ENCODE results near the gene CALHM6. TPM values are rescaled to one million over a fixed set of nuclear protein-coding genes. Genes with fewer than 3 reads are reported as not detected.

CALHM6 gene
- total and polyA plus RNA-seq, 9 of the 15 experiments (the other 6 are each of a cell fraction or from before 2014, with no cell fraction given), result 0.24 TPM; not detected in 8

DNA sequence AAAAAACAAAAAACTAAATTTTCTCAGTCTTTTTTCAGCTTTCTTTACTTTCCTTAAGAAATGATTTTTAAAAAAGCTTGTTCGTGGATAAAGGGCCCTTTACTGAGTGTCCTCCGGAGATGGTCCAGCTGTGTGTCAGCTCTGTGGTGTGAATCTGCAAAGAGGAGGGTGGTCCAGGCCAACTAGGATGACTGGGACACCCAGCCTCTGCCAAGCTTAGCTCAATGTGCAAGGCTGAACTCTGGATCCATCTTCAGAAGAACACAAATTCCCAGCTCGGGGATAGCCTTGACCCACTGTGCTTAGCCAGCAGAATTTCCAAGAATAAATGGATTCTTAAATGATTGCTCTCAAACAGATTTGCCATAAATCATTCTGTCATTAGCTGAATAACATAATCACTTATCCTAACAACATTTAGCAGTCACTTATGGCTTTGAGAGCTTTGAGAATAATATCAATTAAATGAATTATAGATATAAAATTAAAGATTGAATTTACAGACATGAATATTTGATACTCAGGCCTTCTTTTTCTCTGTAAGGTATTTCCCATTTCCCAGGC, 36.0 kb downstream of the CALHM6 start:
- Histone ChIP-seq H3K9me1 (ENCODE audit: control insufficient read depth, insufficient read depth, low read length) (no peaks in the 10 kb centered on the region), H3K4me2 (ENCODE audit: insufficient read depth, low read length) (no peak overlapping the region), H3K4me1 (replicated peaks in 1 of 2; ENCODE audit: control insufficient read depth in 2 of 2, insufficient read depth in 2 of 2, low read length in 2 of 2) (peaks cover 9 to 10% of the 10 kb centered on the region in 2 experiments; a peak in 4 of 5 replicates), H3K9me3 (replicated peaks; ENCODE audit: control insufficient read depth, insufficient read depth, low read depth, low read length) (no peaks in the 10 kb centered on the region), H3K4me3 (no peak overlapping the region), H2AFZ (ENCODE audit: low read depth, low read length) (no peak overlapping the region), H3K27me3 (ENCODE audit: control insufficient read depth in 2 of 2, insufficient read depth in 2 of 2, low read length in 2 of 2) (no peaks in the 10 kb centered on the region), H4K20me1 (replicated peaks; ENCODE audit: control insufficient read depth, insufficient read depth, low read length) (no peaks in the 10 kb centered on the region), H3K9ac (ENCODE audit: insufficient read depth in 1 of 2, low read depth in 2 of 2, low read length in 2 of 2) (no peak overlapping the region), H3K27ac (ENCODE audit: extremely low read depth, low read depth, low read length) (no peak overlapping the region), H3K79me2 (ENCODE audit: control insufficient read depth, insufficient read depth, low read length) (no peaks in the 10 kb centered on the region), H3K36me3 (ENCODE audit: control insufficient read depth, insufficient read depth, low read length) (no peaks in the 10 kb centered on the region)
- in situ Hi-C loops (cut with MboI), result no loop called here
- intact Hi-C loops (cut with micrococcal nuclease), result no loop called here
- 3% methylated on average over 3 of the region's 3 CpGs for WGBS (ENCODE audit: insufficient coverage, low coverage, missing lambda C conversion rate)
- CTCF ChIA-PET (ENCODE audit: low intra/inter-chr PET ratio), result no interaction called here
- POLR2A ChIA-PET, result interaction anchor here (1.2 kb wide), 1 partner anchor 70 kb away, joined by 3 read pairs; no protein-coding TSS in a partner anchor
- BruUV-seq (replicated peaks), result no TSS peak
- ATAC-seq (no peak), DNase-seq (ENCODE audit: extremely low read depth in 1 of 4, low spot score in 3 of 4) (no peak), FAIRE-seq (no peak)
- TF ChIP-seq, protein P1, sequence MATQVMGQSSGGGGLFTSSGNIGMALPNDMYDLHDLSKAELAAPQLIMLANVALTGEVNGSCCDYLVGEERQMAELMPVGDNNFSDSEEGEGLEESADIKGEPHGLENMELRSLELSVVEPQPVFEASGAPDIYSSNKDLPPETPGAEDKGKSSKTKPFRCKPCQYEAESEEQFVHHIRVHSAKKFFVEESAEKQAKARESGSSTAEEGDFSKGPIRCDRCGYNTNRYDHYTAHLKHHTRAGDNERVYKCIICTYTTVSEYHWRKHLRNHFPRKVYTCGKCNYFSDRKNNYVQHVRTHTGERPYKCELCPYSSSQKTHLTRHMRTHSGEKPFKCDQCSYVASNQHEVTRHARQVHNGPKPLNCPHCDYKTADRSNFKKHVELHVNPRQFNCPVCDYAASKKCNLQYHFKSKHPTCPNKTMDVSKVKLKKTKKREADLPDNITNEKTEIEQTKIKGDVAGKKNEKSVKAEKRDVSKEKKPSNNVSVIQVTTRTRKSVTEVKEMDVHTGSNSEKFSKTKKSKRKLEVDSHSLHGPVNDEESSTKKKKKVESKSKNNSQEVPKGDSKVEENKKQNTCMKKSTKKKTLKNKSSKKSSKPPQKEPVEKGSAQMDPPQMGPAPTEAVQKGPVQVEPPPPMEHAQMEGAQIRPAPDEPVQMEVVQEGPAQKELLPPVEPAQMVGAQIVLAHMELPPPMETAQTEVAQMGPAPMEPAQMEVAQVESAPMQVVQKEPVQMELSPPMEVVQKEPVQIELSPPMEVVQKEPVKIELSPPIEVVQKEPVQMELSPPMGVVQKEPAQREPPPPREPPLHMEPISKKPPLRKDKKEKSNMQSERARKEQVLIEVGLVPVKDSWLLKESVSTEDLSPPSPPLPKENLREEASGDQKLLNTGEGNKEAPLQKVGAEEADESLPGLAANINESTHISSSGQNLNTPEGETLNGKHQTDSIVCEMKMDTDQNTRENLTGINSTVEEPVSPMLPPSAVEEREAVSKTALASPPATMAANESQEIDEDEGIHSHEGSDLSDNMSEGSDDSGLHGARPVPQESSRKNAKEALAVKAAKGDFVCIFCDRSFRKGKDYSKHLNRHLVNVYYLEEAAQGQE (IDR thresholded peaks at IDR 0.05; ENCODE audit: borderline replicate concordance), result no peak
- TF ChIP-seq, protein P1 (CRISPR knock-in tag; IDR thresholded peaks at IDR 0.05; ENCODE audit: low read depth), result no peak
- TF ChIP-seq ZNF212 (CRISPR knock-in tag; IDR thresholded peaks at IDR 0.05), result no peak
- TF ChIP-seq, protein P2, sequence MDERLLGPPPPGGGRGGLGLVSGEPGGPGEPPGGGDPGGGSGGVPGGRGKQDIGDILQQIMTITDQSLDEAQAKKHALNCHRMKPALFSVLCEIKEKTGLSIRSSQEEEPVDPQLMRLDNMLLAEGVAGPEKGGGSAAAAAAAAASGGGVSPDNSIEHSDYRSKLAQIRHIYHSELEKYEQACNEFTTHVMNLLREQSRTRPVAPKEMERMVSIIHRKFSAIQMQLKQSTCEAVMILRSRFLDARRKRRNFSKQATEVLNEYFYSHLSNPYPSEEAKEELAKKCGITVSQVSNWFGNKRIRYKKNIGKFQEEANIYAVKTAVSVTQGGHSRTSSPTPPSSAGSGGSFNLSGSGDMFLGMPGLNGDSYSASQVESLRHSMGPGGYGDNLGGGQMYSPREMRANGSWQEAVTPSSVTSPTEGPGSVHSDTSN (CRISPR knock-in tag; IDR thresholded peaks at IDR 0.05; ENCODE audit: low read depth), result no peak
- TF ChIP-seq, protein P2 (tag; conservative IDR thresholded peaks at IDR 0.05; ENCODE audit: low read depth), result 0 out of 2 replicates have a peak, but pooled peaks have one; percentile 40
- no peak for TF ChIP-seq ZNF274 (IDR thresholded peaks at IDR 0.05; ENCODE audit: borderline replicate concordance, low read depth, low read length)
- TF ChIP-seq, protein P3, sequence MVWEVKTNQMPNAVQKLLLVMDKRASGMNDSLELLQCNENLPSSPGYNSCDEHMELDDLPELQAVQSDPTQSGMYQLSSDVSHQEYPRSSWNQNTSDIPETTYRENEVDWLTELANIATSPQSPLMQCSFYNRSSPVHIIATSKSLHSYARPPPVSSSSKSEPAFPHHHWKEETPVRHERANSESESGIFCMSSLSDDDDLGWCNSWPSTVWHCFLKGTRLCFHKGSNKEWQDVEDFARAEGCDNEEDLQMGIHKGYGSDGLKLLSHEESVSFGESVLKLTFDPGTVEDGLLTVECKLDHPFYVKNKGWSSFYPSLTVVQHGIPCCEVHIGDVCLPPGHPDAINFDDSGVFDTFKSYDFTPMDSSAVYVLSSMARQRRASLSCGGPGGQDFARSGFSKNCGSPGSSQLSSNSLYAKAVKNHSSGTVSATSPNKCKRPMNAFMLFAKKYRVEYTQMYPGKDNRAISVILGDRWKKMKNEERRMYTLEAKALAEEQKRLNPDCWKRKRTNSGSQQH (CRISPR knock-in tag; IDR thresholded peaks at IDR 0.05), result no peak
- peak; percentile 38 for TF ChIP-seq MEIS2 (IDR thresholded peaks at IDR 0.05; ENCODE audit: partially characterized antibody)
